Epidermal melanocyte (primary cell): Measurements from ENCODE around the gene DAZL.

Experiments
- DNase-seq: peaks from one replicate; pipeline ENCODE4 v3.0.0; 2011; ENCODE audit warnings: low spot score; ENCODE audit not compliant: insufficient read length

DAZL gene

GRCh38 chr3:16545413-16546185 lies 59.6 kb downstream of the DAZL start:
- DNase-seq, result no peak

GRCh38 chr3:16543242-16543864 lies 61.9 kb downstream of the DAZL start:
- DNase-seq, result no peak

- DNase-seq, result no peak
Measured at GRCh38 chr3:16538507-16538906, 66.7 kb downstream of the DAZL start.

GRCh38 chr3:16536996-16537395 lies 68.2 kb downstream of the DAZL start:
- no peak for DNase-seq
